Fibroblast of villous mesenchyme (primary cell): ENCODE measurements around the gene C1orf210. TPM values are rescaled to one million over a fixed set of nuclear protein-coding genes. Genes with fewer than 3 reads are reported as not detected.

ENCODE experiments used
- DNase-seq: peaks from one replicate; pipeline ENCODE4 v3.0.0-alpha.2; 2010; ENCODE audit warnings: low read depth
- H3K4me3 ChIP-seq: 2 replicates; pipeline ENCODE4 v1.5.1; 2011; ENCODE audit warnings: low read depth, mild to moderate bottlenecking, low read length
- CTCF ChIP-seq: IDR thresholded peaks from 2 replicates; pipeline ENCODE4 v1.5.1; 2012; ENCODE audit warnings: low read depth, mild to moderate bottlenecking, low read length; ENCODE audit not compliant: insufficient read depth
- total RNA-seq: library from RNA; depleted of rRNA; stranded (reverse); fragments of >200 nt; gene quantifications from 2 replicates; pipeline ENCODE4 v1.2.3, GENCODE V29; 2012

The C1orf210 gene
- total RNA-seq, 1 donor = not detected

- no peak for TF ChIP-seq CTCF
- H3K4me3 ChIP-seq = no peak overlapping the region
- no peak for DNase-seq
Measured at GRCh38 chr1:43256675-43257570, 28.5 kb downstream of the C1orf210 start.

GRCh38 chr1:43255438-43256210 is 29.8 kb downstream of the C1orf210 start:
- DNase-seq = no peak
- no peak for TF ChIP-seq CTCF
- no peak overlapping the region for H3K4me3 ChIP-seq

DNA sequence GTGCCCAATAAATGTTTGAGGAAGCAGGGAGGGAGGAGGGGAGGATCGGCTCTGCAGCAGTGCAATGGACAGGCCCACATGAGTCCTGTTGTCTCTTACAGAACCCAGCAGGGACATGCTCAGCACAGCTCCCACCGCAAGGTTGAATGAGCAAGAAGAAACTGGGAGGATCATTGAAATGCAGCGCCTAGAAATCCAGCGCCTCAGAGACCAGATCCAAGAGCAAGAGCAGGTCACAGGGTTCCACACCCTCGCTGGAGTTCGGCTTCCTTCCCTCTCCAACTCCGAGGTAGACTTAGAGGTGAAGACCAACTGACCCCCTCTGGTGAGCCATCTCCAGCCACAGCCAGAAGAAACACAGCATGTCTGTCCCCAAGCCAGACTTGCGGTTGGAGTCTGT is 31.5 kb downstream of the C1orf210 start:
- DNase-seq = no peak
- no peak for TF ChIP-seq CTCF
- H3K4me3 ChIP-seq = no peak overlapping the region

DNA sequence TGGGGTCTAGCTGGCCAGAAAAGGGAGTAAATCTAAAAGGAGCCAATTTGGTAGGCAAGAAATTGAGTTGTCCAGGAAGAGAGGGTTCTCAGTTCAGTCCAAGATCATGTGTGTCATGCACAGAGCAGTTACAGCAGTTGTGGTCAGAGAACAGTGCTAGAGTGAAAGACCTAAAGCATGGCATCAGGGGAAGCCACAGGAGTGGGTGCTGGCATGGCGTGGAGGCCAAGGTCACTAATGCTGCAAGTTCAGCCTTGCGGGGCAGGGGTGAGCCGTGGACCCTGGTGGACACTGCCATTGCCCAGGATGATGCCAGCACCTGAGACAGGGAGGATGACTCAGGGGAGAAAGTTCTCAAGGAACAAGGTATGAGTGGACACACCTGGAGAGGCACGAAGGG is 32.2 kb downstream of the C1orf210 start:
- no peak for TF ChIP-seq CTCF
- H3K4me3 ChIP-seq = no peak overlapping the region

DNA sequence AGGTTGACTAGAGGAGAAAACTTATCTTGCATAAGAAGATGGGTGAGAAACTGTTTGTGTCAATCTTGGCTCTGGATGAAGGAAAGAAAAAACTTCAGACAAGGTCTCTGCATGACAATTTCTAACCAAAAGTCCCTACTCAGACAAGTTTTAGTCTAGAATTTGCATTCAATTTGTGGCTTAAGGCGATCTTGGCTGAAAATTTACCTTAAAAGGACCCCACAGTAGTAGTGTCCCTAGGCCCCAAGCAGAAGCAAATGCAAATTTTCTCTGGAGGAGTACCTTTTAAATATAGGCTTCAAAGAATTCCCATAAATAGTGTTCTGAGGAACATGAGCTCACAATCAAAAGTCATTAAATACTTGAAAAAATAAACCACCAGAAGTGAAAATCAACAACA is 33.2 kb downstream of the C1orf210 start:
- no peak for TF ChIP-seq CTCF
- no peak for DNase-seq

More for the DNA sequence above, 32.2 kb downstream of the C1orf210 start:
- DNase-seq = no peak

GRCh38 chr1:43251024-43251423 is 34.4 kb downstream of the C1orf210 start:
- no peak for DNase-seq
- H3K4me3 ChIP-seq = no peak overlapping the region
- TF ChIP-seq CTCF = no peak

More for the DNA sequence above, 33.2 kb downstream of the C1orf210 start:
- no peak overlapping the region for H3K4me3 ChIP-seq
